AG04450 (cell line): ENCODE measurements around the gene MPZL3. TPM values are rescaled to one million over a fixed set of nuclear protein-coding genes. Genes with fewer than 3 reads are reported as not detected.

Source experiments
- CTCF ChIA-PET: fragments of 300-600, 350-600 bp; formaldehyde crosslinking; extraction: SDS; loops from one replicate; lab custom pipeline; 2022; ENCODE audit warnings: antibody characterized with exemption, inconsistent platforms; lab: Charles Lee
- POLR2A ChIA-PET: fragments of 350-600 bp; formaldehyde crosslinking; extraction: SDS; loops from one replicate; lab custom pipeline; 2021; ENCODE audit warnings: antibody characterized with exemption, inconsistent platforms; lab: Yijun Ruan, JAX
- DNase-seq: peaks from one replicate; pipeline ENCODE4 v3.0.0-alpha.2; 2011; ENCODE audit warnings: low read depth, low spot score
- H3K27ac ChIP-seq: one replicate; pipeline ENCODE4 v1.5.1; 2012; ENCODE audit warnings: low read depth, low read length, control low read depth
- H3K27me3 ChIP-seq: one replicate; pipeline ENCODE4 v1.6.0; 2012; ENCODE audit warnings: low read length; ENCODE audit not compliant: control insufficient read depth, insufficient read depth
- H3K4me3 ChIP-seq: 2 replicates; pipeline ENCODE4 v1.5.1; 2011; ENCODE audit warnings: mild to moderate bottlenecking, low read depth, low read length, control low read depth
- H3K9me3 ChIP-seq: 2 replicates; pipeline ENCODE4 v1.5.1; 2012; ENCODE audit warnings: low read length; ENCODE audit not compliant: control insufficient read depth, insufficient read depth
- polyA plus RNA-seq: library from polyadenylated mRNA; depleted of rRNA; stranded (reverse); fragments of >200 nt; gene quantifications from 2 replicates; pipeline ENCODE4 v1.2.3, GENCODE V29; 2011
- TF ChIP-seq, protein P1 (sequence below): IDR thresholded peaks from 2 replicates; pipeline ENCODE4 v1.5.1; 2011; ENCODE audit warnings: low read depth, low read length, control low read depth, inconsistent platforms

The MPZL3 gene
- polyA plus RNA-seq, 1 experiment, result 0.07 TPM

DNA sequence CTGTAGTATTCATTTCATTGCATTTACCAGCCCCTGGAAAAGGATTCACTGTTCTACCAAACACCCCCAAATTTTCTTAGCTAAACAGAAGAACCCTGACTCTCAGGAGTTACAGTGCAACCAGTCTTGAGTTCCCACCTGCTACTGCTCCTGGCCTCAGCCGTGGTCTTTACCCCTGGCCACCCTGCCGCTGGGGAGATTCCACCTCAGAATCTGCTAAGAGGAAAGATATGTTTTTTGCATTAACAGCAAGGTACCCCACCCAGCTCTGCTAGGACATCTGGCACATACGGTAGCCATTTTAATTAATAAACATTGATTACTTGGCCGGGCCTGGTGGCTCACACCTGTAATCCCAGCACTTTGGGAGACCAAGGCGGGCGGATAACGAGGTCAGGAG, 36.4 kb downstream of the MPZL3 start:
- Histone ChIP-seq H3K27me3 (peaks cover 5% of the 10 kb centered on the region), H3K9me3 (no peaks in the 10 kb centered on the region), H3K4me3 (no peak overlapping the region), H3K27ac (no peak overlapping the region)
- DNase-seq, result no peak
- CTCF ChIA-PET, result interaction anchor here (2.2 kb wide), 1 partner anchor 17 kb away, joined by 7 read pairs; no protein-coding TSS in a partner anchor
- POLR2A ChIA-PET, result no interaction called here
- TF ChIP-seq, protein P1, sequence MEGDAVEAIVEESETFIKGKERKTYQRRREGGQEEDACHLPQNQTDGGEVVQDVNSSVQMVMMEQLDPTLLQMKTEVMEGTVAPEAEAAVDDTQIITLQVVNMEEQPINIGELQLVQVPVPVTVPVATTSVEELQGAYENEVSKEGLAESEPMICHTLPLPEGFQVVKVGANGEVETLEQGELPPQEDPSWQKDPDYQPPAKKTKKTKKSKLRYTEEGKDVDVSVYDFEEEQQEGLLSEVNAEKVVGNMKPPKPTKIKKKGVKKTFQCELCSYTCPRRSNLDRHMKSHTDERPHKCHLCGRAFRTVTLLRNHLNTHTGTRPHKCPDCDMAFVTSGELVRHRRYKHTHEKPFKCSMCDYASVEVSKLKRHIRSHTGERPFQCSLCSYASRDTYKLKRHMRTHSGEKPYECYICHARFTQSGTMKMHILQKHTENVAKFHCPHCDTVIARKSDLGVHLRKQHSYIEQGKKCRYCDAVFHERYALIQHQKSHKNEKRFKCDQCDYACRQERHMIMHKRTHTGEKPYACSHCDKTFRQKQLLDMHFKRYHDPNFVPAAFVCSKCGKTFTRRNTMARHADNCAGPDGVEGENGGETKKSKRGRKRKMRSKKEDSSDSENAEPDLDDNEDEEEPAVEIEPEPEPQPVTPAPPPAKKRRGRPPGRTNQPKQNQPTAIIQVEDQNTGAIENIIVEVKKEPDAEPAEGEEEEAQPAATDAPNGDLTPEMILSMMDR, result no peak

DNA sequence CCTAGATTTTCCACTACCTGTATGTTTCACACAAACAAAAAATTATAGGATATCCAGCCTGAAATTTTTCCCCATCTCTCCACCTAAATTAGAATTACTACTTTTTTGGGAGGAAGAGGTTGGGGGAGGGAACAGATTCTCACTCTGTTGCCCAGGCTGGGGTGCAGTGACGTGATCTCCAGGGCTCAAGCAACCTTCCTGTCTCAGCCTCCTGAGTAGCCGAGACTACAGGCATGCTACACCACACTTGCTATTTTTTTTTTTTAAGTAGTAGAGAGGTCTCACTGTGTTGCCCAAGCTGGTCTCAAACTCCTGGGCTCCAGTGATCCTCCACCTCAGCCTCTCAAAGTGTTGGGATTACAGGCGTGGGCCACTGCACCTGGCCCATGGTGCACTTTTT, 36.9 kb downstream of the MPZL3 start:
- POLR2A ChIA-PET, result no interaction called here
- CTCF ChIA-PET, result interaction anchor here (2.2 kb wide), 1 partner anchor 17 kb away, joined by 7 read pairs; no protein-coding TSS in a partner anchor
- Histone ChIP-seq H3K9me3 (no peaks in the 10 kb centered on the region), H3K27me3 (peaks cover 5% of the 10 kb centered on the region), H3K4me3 (no peak overlapping the region), H3K27ac (no peak overlapping the region)
- TF ChIP-seq, protein P1, result no peak
- DNase-seq, result no peak

DNA sequence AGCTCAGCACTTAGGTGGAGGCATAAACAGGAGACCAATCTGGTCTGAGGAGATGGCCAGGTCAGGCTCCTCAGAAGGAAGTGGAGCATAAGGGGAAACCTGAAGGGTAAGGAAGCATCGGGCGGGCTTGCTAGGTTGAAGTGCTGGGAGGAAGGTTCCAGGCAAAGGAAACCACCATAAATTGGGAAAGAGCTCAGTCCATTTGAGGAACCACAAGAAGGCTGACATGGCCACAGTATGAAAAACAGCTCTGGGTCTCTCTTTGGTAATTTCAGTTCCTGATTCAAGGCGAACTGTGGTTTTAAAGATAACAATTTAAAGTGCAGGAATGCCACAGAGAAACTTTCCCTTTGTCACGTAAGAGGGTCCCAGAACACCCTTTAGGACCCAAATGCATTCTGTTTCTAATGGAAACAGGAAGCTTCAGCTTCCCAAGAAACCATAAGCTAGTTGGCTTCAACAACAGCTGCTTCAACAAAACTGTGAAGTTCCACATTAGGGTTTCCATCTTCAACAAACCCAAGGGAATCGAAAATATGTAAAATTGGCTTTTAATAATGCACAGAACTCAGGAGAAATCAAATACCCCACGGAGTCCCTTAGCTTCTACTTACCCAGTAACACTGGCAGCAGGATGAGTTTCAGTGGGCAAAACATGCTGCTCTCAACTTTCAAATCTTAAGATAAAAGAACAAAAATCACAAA, 37.8 kb downstream of the MPZL3 start:
- TF ChIP-seq, protein P1, result no peak
- CTCF ChIA-PET, result interaction anchor here (4.0 kb wide), 1 partner anchor 16 kb away, joined by 26 read pairs; no protein-coding TSS in a partner anchor
- Histone ChIP-seq H3K27me3 (peaks cover 6% of the 10 kb centered on the region), H3K9me3 (no peaks in the 10 kb centered on the region), H3K27ac (no peak overlapping the region), H3K4me3 (no peak overlapping the region)
- POLR2A ChIA-PET, result no interaction called here
- no peak for DNase-seq

DNA sequence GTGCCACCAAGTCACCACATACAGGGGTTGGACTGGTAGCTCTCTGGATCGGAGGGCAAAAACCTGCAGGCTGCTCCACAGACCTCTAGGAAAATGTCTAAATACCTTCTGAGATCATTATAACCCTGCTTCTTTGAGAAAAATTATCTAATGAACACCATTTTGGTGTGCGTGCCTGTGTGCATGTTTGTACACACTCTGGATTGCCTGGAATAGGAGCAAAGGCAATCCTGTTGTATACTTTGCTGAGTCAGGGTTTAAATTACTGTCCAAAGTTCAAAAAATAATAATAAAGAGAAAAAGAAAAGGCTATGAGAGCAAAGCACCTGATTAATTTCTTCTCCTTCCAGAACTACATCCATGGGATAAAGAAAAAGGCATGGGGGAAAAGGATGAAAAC, 38.4 kb downstream of the MPZL3 start:
- H3K27ac ChIP-seq, result no peak overlapping the region
- no peak overlapping the region for H3K4me3 ChIP-seq
- ChIA-PET CTCF (interaction anchor here (4.0 kb wide), 1 partner anchor 15 kb away, joined by 26 read pairs; no protein-coding TSS in a partner anchor), POLR2A (no interaction called here)
- H3K27me3 ChIP-seq, result peaks cover 7% of the 10 kb centered on the region
- TF ChIP-seq, protein P1, result no peak
- no peak for DNase-seq
- H3K9me3 ChIP-seq, result no peaks in the 10 kb centered on the region

DNA sequence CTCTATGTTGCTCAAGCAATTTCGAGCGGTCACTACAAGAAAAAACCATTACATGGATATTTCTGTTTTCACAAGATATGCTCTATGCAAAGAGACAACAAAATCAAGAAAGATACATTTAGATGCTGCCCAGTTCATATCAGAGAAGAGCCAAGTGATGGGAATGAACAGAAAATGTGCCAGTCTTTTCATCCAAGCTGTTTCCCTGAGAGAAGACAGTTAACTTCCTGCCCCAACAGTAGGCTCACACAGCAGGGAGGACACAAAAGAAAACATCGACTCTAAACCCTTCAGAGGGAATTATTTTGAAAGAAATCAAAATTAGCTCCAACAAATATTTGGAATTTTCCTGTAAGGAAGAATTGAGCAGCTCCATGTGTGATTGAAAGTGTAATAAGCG, 39.0 kb downstream of the MPZL3 start:
- Histone ChIP-seq H3K9me3 (no peaks in the 10 kb centered on the region), H3K27ac (no peak overlapping the region), H3K4me3 (no peak overlapping the region), H3K27me3 (peaks cover 7% of the 10 kb centered on the region)
- no peak for DNase-seq
- CTCF ChIA-PET, result interaction anchor here (4.0 kb wide), 1 partner anchor 15 kb away, joined by 26 read pairs; no protein-coding TSS in a partner anchor
- TF ChIP-seq, protein P1, result no peak
- POLR2A ChIA-PET, result no interaction called here
